Calu3 (cell line): ENCODE measurements around the gene COL9A3. TPM values are rescaled to one million over a fixed set of nuclear protein-coding genes. Genes with fewer than 3 reads are reported as not detected.

Experiments used
- BruUV-seq: library from RNA; stranded (reverse); fragments of 400-500 nt; replicated peaks from 2 replicates; lab custom pipeline; 2021; lab: Mats Ljungman, UMichigan
- CTCF ChIA-PET: fragments of 300-600 bp; sonication (Branson Sonifier 250); formaldehyde crosslinking; loops from one replicate; lab custom pipeline; 2022; ENCODE audit warnings: antibody characterized with exemption; lab: Charles Lee
- DNase-seq: peaks from one replicate; pipeline ENCODE4 v3.0.0; 2022
- H3K27ac Mint-ChIP-seq: one replicate; pipeline ENCODE4 v1.8.0; 2022; ENCODE audit warnings: mixed read lengths; ENCODE audit not compliant: unreplicated experiment
- H3K27me3 Mint-ChIP-seq: one replicate; pipeline ENCODE4 v1.8.0; 2022; ENCODE audit warnings: mixed read lengths; ENCODE audit not compliant: unreplicated experiment
- H3K36me3 Mint-ChIP-seq: one replicate; pipeline ENCODE4 v1.8.0; 2022; ENCODE audit warnings: mild to moderate bottlenecking, moderate library complexity, mixed read lengths; ENCODE audit not compliant: insufficient read depth, unreplicated experiment
- H3K4me1 Mint-ChIP-seq: one replicate; pipeline ENCODE4 v1.8.0; 2022; ENCODE audit warnings: mild to moderate bottlenecking, low read depth, mixed read lengths; ENCODE audit not compliant: unreplicated experiment
- H3K4me3 Mint-ChIP-seq: one replicate; pipeline ENCODE4 v1.8.0; 2022; ENCODE audit warnings: mild to moderate bottlenecking, low read depth, moderate library complexity, mixed read lengths; ENCODE audit not compliant: unreplicated experiment
- H3K9me3 Mint-ChIP-seq: one replicate; pipeline ENCODE4 v1.8.0; 2022; ENCODE audit warnings: low read depth, mixed read lengths; ENCODE audit not compliant: unreplicated experiment
- intact Hi-C: fragments of 100-400 bp; cut with micrococcal nuclease; formaldehyde crosslinking; loops from one replicate; pipeline ENCODE4 v1.10.0; 2022; ENCODE audit not compliant: unreplicated experiment
- total RNA-seq: library from RNA; stranded (reverse); gene quantifications from 2 replicates; pipeline ENCODE4 v1.2.3, GENCODE V29; 2022
- TF ChIP-seq, protein P1 (sequence below): fragments of 200-600 bp; IDR thresholded peaks from one replicate; pipeline ENCODE4 v1.8.0; 2022; ENCODE audit warnings: antibody characterized with exemption; ENCODE audit not compliant: unreplicated experiment

COL9A3 gene
- total RNA-seq, 1 experiment from 2014 or later = 2.7 TPM

DNA sequence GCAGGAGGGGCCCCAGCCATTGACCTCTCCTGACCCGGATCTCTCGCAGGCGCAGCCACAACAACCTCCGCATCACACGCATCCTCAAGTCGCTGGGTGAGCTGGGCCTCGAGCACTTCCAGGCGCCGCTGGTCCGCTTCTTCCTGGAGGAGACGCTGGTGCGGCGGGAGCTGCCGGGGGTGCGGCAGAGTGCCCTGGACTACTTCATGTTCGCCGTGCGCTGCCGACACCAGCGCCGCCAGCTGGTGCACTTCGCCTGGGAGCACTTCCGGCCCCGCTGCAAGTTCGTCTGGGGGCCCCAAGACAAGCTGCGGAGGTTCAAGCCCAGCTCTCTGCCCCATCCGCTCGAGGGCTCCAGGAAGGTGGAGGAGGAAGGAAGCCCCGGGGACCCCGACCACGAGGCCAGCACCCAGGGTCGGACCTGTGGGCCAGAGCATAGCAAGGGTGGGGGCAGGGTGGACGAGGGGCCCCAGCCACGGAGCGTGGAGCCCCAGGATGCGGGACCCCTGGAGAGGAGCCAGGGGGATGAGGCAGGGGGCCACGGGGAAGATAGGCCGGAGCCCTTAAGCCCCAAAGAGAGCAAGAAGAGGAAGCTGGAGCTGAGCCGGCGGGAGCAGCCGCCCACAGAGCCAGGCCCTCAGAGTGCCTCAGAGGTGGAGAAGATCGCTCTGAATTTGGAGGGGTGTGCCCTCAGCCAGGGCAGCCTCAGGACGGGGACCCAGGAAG is 4.5 kb upstream of the COL9A3 start:
- Mint-ChIP-seq H3K9me3 (no peaks in the 10 kb centered on the region), H3K4me3 (peak overlapping the region; percentile 39), H3K4me1 (peaks cover 5% of the 10 kb centered on the region), H3K36me3 (peaks cover 74% of the 10 kb centered on the region), H3K27ac (no peak overlapping the region), H3K27me3 (peaks cover 23% of the 10 kb centered on the region)
- TF ChIP-seq, protein P1, sequence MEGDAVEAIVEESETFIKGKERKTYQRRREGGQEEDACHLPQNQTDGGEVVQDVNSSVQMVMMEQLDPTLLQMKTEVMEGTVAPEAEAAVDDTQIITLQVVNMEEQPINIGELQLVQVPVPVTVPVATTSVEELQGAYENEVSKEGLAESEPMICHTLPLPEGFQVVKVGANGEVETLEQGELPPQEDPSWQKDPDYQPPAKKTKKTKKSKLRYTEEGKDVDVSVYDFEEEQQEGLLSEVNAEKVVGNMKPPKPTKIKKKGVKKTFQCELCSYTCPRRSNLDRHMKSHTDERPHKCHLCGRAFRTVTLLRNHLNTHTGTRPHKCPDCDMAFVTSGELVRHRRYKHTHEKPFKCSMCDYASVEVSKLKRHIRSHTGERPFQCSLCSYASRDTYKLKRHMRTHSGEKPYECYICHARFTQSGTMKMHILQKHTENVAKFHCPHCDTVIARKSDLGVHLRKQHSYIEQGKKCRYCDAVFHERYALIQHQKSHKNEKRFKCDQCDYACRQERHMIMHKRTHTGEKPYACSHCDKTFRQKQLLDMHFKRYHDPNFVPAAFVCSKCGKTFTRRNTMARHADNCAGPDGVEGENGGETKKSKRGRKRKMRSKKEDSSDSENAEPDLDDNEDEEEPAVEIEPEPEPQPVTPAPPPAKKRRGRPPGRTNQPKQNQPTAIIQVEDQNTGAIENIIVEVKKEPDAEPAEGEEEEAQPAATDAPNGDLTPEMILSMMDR = no peak
- no peak for DNase-seq
- BruUV-seq = no TSS peak
- CTCF ChIA-PET = interaction anchor here (0.7 to 1.1 kb wide), 2 partner anchors 10 to 146 kb away, joined by 3 to 10 read pairs; no protein-coding TSS in a partner anchor
- intact Hi-C loops = no loop called here

DNA sequence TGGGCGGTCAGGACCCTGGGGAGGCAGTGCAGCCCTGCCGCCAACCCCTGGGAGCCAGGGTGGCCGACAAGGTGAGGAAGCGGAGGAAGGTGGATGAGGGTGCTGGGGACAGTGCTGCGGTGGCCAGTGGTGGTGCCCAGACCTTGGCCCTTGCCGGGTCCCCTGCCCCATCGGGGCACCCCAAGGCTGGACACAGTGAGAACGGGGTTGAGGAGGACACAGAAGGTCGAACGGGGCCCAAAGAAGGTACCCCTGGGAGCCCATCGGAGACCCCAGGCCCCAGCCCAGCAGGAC is 4.0 kb upstream of the COL9A3 start:
- Mint-ChIP-seq H3K4me1 (no peaks in the 10 kb centered on the region), H3K36me3 (peaks cover 69% of the 10 kb centered on the region), H3K27me3 (peaks cover 23% of the 10 kb centered on the region), H3K27ac (no peak overlapping the region), H3K9me3 (no peaks in the 10 kb centered on the region), H3K4me3 (peak overlapping the region; percentile 39)
- TSS peak; percentile 18 for BruUV-seq
- no peak for DNase-seq
- TF ChIP-seq, protein P1 = no peak
- intact Hi-C loops = no loop called here
- CTCF ChIA-PET = interaction anchor here (1.1 kb wide), 1 partner anchor 10 kb away, joined by 3 read pairs; no protein-coding TSS in a partner anchor

DNA sequence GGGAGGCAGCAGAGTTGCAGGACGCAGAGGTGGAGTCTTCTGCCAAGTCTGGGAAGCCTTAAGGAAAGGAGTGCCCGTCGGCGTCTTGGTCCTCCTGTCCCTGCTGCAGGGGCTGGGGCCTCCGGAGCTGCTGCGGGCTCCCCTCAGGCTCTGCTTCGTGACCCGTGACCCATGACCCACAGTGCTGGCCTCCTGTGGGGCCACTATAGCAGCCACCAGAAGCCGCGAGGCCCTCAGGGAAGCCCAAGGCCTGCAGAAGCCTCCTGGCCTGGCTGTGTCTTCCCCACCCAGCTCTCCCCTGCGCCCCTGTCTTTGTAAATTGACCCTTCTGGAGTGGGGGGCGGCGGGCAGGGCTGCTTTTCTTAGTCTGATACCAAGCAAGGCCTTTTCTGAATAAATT is 3.3 kb upstream of the COL9A3 start:
- BruUV-seq = no TSS peak
- H3K9me3 Mint-ChIP-seq = no peaks in the 10 kb centered on the region
- H3K4me3 Mint-ChIP-seq = no peak overlapping the region
- intact Hi-C loops = no loop called here
- no peak for DNase-seq
- TF ChIP-seq, protein P1 = no peak
- CTCF ChIA-PET = no interaction called here
- peaks cover 5% of the 10 kb centered on the region for H3K4me1 Mint-ChIP-seq
- H3K36me3 Mint-ChIP-seq = peaks cover 62% of the 10 kb centered on the region
- H3K27me3 Mint-ChIP-seq = peaks cover 23% of the 10 kb centered on the region
- no peak overlapping the region for H3K27ac Mint-ChIP-seq

DNA sequence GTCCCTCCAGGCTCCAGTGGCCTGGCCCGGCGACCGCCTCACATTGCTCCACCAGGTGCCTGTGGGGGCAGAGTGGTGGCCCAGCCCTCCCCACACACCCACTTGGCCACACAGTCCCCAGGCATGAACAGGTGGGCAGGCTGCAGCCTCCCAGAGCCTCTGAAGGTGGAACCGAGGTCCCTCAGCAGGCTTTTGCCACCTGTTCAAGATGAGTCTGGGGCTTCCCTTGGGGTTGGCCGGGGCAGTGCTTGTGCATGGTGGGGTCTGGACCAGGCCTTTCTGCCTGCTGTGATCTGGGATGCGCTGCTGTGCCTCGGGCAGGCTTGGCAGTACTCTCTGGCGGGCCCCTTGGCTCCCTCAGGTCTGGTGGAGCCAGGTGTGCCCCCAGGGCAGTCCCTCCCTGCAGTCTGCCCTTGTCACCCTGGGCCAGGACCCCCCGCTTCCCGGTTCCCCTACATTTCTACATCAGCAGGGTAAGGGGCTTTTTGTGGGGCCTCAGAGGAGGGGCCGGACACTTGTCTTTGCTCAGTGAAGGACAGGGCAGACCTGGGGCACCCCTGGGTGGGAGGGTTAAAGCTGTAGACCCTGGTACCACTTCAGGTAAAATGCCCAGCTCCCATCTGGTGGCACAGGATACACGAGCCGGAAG is 2.7 kb upstream of the COL9A3 start:
- no peak for DNase-seq
- Mint-ChIP-seq H3K27ac (peak overlapping the region; percentile 41), H3K4me3 (peak overlapping the region; percentile 44), H3K36me3 (peaks cover 56% of the 10 kb centered on the region), H3K27me3 (peaks cover 23% of the 10 kb centered on the region), H3K4me1 (peaks cover 7% of the 10 kb centered on the region), H3K9me3 (no peaks in the 10 kb centered on the region)
- TF ChIP-seq, protein P1 = no peak
- intact Hi-C loops = no loop called here
- no TSS peak for BruUV-seq
- CTCF ChIA-PET = interaction anchor here (1.4 to 2.1 kb wide), 3 partner anchors 8 to 298 kb away, joined by 3 to 5 read pairs (median 4); partner anchors contain the start of gene MRGBP
